ENCODE results near the gene CGN. TPM values are rescaled to one million over a fixed set of nuclear protein-coding genes. Genes with fewer than 3 reads are reported as not detected.

Gene CGN
- total RNA-seq, 1 donor from 2014 or later = 128 TPM

GRCh38 chr1:151585622-151586021, 74.4 kb downstream of the CGN start:
- TF ChIP-seq CTCF (IDR thresholded peaks at IDR 0.05; ENCODE audit: unreplicated experiment) = no peak
- DNase-seq (ENCODE audit: low spot score, unreplicated experiment) = no peak
- H3K4me1 Mint-ChIP-seq (ENCODE audit: low read depth) = peaks cover 2% of the 10 kb centered on the region
- H3K36me3 Mint-ChIP-seq (ENCODE audit: insufficient read depth) = peaks cover 7% of the 10 kb centered on the region
- peak overlapping the region; percentile 63 for H3K27ac Mint-ChIP-seq
- H3K4me3 Mint-ChIP-seq (ENCODE audit: low read depth) = no peak overlapping the region
- no peaks in the 10 kb centered on the region for H3K27me3 Mint-ChIP-seq
- H3K9me3 Mint-ChIP-seq (ENCODE audit: low read depth) = peaks cover 5% of the 10 kb centered on the region

Small RNA genes within 50 kb of the gene (microRNA-seq; reads per million reads assigned to microRNA genes)
- gene MIR554 (ENCODE audit: borderline number of aligned reads, unreplicated experiment) = not detected

Other genes starting within 250 kb of the CGN start
- 43.0 and 45.0 TPM in 2 replicates for gene ZNF687, start 229.1 kb upstream of the CGN start, total RNA-seq
- gene PI4KB, start 184.0 kb upstream of the CGN start, total RNA-seq = 52.1 and 55.1 TPM in 2 replicates
- 96.0 and 97.5 TPM in 2 replicates for gene RFX5, start 164.1 kb upstream of the CGN start, total RNA-seq
- 56.2 and 57.0 TPM in 2 replicates for gene SELENBP1, start 138.7 kb upstream of the CGN start, total RNA-seq
- 227 and 235 TPM in 2 replicates for gene PSMB4, start 111.8 kb upstream of the CGN start, total RNA-seq
- gene POGZ, start 51.9 kb upstream of the CGN start, total RNA-seq = 188 and 189 TPM in 2 replicates
- gene TUFT1, start 28.9 kb downstream of the CGN start, total RNA-seq = 12.5 and 14.4 TPM in 2 replicates
- gene SNX27, start 100.7 kb downstream of the CGN start, total RNA-seq = 50.0 and 50.3 TPM in 2 replicates
- 20.0 and 22.6 TPM in 2 replicates for gene CELF3, start 205.4 kb downstream of the CGN start, total RNA-seq
- 0.51 and 1.2 TPM in 2 replicates for gene RIIAD1, start 210.1 kb downstream of the CGN start, total RNA-seq